Prostate gland (tissue), 2 donors: ENCODE data around the gene ARL9. TPM values are rescaled to one million over a fixed set of nuclear protein-coding genes. Genes with fewer than 3 reads are reported as not detected.

Experiments
- total RNA-seq, 2 donors: library from RNA; depleted of rRNA; stranded (reverse); fragments of >200 nt; gene quantifications; one replicate each; pipeline ENCODE4 v1.1.0, GENCODE V29; 2016

ARL9 gene
- total RNA-seq, 2 donors from 2014 or later = 0.18 to 0.68 TPM

Other genes starting within 250 kb of the ARL9 start
- 10 to 100 TPM; 12.8 to 18.5 TPM for gene AASDH, start 118.3 kb upstream of the ARL9 start, total RNA-seq
- gene PPAT, start 70.2 kb upstream of the ARL9 start, total RNA-seq = 10 to 100 TPM in 1 of 2 donors, 1 to 10 TPM in 1; 7.0 to 12.2 TPM
- gene PAICS, start 69.5 kb upstream of the ARL9 start, total RNA-seq = 10 to 100 TPM; 33.2 to 43.3 TPM
- 10 to 100 TPM; 41.4 to 46.9 TPM for gene SRP72, start 38.2 kb upstream of the ARL9 start, total RNA-seq
- gene HOPX, start 175.5 kb downstream of the ARL9 start, total RNA-seq = 100 to 1,000 TPM in 1 of 2 donors, 10 to 100 TPM in 1; 12.2 to 117 TPM